GM20431 (cell line): ENCODE measurements around the gene PRIMPOL.
"Not testable (repeated sequence)": the region's sequence is repeated elsewhere in the genome, so short reads cannot be mapped to it uniquely, and the experiment has no call there.

Experiments
- in situ Hi-C: fragments of 300-500 bp; cut with MseI, MboI; formaldehyde crosslinking; loops from one replicate; pipeline ENCODE4 v1.15.0; 2020; ENCODE audit warnings: low sequenced_read_pairs; ENCODE audit not compliant: unreplicated experiment

Gene PRIMPOL, protein sequence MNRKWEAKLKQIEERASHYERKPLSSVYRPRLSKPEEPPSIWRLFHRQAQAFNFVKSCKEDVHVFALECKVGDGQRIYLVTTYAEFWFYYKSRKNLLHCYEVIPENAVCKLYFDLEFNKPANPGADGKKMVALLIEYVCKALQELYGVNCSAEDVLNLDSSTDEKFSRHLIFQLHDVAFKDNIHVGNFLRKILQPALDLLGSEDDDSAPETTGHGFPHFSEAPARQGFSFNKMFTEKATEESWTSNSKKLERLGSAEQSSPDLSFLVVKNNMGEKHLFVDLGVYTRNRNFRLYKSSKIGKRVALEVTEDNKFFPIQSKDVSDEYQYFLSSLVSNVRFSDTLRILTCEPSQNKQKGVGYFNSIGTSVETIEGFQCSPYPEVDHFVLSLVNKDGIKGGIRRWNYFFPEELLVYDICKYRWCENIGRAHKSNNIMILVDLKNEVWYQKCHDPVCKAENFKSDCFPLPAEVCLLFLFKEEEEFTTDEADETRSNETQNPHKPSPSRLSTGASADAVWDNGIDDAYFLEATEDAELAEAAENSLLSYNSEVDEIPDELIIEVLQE

DNA sequence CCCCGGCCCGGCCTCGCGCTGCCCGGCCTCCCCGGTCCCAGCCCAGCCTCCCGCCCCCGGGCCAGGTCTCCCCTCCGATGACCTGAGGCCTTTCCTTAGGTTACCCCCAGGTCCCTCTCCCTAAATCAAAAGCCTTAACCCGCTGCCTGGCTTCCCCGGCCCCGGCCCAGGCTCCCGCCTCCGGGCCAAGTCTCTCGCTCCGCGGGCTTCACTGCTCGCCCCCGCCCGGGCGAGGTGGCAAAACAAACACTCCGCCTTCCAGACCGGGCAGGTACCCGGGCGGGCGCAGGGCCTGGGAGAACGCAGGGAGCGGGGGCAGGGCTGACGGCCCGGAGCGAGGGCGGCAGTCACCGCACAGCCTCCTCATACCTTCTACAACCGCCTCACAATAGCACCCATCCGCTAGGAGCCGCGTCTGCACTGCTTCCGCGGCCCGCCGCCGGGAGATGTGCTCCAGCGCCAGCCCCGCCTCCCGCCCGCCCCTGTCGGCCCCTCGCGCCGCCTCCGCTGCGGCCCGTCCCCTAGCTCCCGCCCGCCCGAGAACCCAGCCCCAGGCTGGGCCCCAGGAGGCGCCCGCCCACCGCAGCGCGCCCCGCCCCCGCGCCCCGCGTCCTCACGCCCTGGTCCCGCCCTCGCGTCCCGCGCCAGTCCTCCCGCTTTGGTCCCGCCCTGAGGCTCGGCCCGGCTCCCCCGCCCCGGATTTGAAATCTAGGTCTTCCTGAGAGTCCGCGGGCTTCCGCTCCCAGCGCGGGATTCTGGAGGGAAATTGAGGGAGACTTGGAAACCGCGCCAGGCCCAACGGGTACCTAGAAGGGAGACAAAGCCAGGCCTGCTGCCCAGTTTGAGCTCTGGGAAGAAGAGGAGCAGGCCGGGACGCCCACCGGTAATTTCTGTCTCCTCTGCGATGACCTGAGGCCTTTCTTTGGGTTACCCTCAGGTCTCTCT lies at the start of gene PRIMPOL, which contains the start of gene CASP3:
PRIMPOL (plus strand) TSS at position 713 of the 945 bp plus-strand sequence. CDS start 7,403 bp downstream, outside the sequence.
CASP3 (minus strand) TSS at position 422 of the 945 bp plus-strand sequence. CDS start 10,994 bp downstream, outside the sequence.
- in situ Hi-C loops, result no loop called here

- in situ Hi-C loops, result not testable (repeated sequence)
These were observed 48.6 kb upstream of the PRIMPOL start for GRCh38 chr4:184600982-184601381.

DNA sequence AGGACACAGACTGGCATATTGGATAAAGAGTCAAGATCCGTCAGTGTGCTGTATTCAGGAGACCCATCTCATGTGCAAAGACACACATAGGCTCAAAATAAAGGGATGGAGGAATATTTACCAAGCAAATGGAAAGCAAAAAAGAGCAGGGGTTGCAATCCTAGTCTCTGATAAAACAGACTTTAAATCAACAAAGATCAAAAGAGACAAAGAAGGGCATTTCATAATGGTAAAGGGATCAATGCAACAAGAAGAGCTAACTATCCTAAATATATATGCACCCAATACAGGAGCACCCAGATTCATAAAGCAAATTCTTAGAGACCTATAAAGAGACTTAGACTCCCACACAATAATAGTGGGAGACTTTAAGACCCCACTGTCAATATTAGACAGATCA lies 46.7 kb upstream of the PRIMPOL start:
- in situ Hi-C loops, result not testable (repeated sequence)

GRCh38 chr4:184607429-184607828 lies 42.1 kb upstream of the PRIMPOL start:
- in situ Hi-C loops, result not testable (repeated sequence)

- in situ Hi-C loops, result no loop called here
These were observed 37.5 kb upstream of the PRIMPOL start for GRCh38 chr4:184612074-184612473.

DNA sequence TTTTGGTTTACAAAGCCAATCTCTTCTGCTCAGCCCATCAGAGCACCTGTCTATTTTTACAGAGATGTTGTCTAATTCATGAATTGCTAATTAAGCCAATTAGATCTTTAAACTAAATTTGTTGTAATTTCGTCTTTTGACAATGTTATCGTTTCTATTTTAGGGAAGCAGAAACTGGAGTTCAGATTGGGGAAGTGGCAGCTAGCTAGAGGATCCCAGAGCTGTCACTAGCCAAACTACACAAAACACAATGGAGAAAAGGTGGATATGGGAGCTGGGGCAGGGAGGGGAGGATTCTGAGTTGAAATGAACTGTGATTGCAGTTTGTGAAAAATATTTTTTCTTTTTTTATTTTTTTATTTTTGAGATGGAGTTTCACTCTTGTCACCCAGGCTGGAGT lies 36.1 kb upstream of the PRIMPOL start:
- in situ Hi-C loops, result no loop called here

GRCh38 chr4:184614509-184614908 lies 35.0 kb upstream of the PRIMPOL start:
- in situ Hi-C loops, result no loop called here

- in situ Hi-C loops, result not testable (repeated sequence)
These were observed 33.4 kb upstream of the PRIMPOL start for GRCh38 chr4:184616168-184616567.

DNA sequence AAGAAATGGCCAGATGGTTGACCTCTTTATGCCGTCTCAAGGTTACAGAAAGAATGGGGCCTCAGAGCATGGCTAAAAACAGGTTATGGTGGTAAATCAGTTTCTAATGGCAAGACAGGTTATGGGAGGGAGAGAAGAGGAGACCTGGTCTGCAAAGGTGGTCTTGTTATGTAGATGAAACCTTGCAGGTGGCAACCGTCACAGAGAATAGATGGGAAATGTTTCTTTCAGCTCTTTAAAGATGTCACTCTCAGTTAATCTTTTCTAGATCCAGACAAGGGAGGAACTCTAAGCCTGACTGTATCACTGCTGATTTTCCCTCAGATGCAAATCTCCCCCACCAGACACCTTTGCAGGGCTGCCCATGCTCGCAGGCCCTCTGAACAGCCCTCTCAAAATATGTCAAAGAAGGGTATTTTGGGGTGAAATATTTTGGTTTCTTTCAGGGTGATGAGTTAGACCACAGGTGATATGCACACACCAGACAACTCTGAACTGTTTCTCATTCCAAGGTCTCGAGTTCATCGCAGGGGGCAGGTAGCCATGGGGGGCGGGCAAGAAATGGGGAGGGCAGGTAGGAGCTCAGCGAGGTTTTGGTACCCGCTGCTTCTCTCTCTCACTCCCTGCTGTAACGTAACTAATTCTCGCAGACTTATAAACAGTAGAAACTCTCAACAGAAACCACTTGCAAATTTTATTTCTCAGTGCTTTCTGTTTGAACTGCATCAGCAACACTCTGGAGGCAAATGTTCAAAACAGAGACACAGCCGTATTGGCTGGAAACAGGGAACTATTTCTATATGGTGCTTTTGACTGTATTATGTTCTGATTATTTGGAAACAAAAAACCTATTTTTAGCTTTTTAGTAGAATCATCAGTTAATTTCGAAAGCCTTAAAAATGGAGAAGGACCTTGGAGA lies 32.6 kb upstream of the PRIMPOL start:
- in situ Hi-C loops, result no loop called here

DNA sequence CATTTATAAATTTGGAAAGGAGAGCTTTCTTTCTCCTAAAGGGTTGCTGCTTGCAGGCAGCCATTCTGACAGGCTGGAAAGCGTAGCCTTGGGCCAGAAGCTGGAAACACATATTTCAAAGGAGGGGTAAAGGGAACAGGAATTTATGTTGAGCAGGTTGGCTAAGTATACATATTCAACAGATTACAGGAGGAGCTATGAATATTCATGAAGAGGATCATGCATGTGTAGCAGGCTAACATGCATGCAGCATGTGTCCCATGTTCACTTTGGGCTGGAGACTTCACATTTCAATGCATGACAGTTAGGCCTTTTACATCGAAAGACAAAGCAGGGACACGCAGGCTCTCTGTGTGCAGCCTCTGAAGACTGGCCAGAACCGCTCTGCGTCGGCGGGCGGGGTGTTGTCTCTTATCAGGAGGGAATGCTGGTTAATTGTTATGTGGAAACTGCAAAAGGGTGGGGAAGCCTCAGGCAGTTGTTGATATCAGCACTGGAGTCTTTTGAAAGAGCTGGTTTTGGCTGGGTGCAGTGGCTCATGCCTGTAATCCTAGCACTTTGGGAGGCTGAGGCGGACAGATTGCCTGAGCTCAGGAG lies 31.8 kb upstream of the PRIMPOL start:
- in situ Hi-C loops, result no loop called here

DNA sequence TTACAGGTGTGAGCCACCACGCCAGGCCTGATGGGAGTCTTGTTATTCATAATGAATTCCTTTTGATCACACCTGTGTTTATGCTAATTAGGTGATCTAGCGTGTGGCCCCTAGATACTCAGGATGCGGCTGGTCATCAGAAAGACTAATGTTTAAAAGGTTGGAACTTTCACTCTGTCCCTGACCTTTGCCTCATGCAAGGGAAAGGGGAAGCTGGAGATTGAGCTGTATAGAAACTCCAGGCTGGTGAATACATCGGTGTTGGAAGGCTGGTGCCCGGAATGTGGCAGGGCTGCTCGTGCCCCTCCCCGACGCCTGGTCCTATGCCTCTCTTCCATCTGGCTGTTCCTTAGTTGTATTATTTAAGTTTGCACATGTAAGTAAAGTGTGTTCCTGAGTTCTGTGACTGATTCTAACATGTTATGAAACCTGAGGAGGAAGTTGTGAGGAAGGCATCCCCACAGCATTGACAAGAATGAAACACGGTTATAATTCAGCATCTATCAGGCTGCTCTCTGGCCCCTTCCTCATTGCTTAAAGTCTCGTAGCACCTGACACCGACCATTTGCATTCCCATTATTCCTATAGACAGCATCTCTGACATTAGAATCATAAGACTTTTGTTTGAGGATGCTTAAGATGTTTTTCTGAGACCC lies 29.2 kb upstream of the PRIMPOL start:
- in situ Hi-C loops, result no loop called here

DNA sequence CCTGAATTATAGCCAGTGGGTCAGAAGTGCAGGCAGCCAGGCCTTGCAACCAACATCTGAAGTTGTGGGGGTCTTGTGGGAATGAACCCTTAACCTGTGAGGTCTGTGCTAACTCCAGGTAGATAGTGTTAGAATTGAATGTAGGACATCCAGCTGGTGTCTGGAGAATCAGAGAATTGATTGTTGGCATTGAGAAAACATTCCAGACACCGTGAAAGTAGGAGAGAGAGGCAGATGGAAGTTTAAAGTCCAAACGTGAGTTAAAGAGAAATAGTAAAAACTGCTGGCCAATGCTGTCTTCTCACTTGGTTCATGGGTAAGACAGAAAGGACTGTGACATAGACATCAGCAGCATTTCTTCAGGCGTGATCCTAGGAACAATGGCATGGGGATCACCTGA lies 28.0 kb upstream of the PRIMPOL start:
- in situ Hi-C loops, result no loop called here

- in situ Hi-C loops, result not testable (repeated sequence)
These were observed 25.0 kb upstream of the PRIMPOL start for GRCh38 chr4:184624504-184624903.

DNA sequence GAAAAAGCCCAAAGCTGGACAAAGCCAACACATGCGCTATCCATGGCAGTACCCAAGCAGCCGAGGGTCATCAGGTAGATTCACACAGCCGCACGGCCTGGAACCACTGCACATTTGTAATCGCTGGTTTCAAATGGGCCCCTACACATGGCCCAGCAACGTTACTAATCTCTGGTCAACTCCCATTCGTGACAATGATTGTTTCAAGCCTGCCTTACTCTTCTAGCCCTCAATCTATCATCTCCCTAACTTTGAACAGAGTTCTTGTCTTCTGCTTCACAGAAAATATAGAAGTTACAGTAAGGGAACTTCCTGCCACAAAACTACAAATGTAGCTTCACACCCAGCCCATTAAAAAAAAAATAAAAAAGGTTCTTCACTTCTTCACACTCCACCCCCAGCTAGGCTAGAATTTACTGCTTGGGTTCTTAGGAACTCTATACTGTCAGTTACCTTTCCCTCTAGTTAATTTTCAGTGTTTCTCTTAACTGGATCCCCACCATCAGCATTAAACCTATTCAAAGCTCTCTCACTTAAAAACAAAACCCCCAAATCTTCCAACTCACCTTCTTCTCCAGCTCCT lies 24.5 kb upstream of the PRIMPOL start:
- in situ Hi-C loops, result no loop called here

DNA sequence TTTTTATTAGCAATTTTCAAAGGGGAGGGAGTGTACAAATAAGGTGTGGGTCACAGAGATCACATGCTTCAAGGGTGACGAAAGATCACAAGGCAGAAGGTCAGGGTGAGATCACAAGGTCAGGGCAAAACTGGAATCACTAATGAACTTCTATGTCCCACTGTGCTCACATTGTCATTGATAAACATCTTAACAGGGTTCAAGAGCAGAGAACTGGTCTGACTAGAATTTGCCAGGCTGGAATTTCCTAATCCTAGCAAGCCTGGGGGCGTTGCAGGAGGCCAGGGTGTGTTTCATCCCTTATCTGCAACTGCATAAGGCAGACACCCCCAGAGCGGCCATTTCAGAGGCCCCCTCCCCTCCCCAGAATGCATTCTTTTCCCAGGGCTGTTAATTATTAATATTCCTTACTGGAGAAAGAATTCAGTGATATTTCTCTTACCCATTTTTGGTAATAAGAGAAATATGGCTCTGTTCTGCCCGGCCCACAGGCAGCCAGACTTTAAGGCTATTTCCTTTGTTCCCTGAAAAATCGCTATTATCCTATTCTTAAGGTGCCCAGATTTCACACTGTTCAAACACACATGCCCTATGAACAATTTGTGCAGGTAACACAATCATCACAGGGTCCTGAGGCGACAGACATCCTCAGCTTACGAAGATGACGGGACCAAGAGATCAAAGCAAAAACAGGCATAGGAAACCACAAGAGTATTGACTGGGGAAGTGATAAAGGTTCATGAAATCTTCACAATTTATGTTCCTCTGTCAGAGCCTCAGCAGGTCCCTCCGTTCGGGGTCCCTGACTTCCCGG lies 23.5 kb upstream of the PRIMPOL start:
- in situ Hi-C loops, result not testable (repeated sequence)

DNA sequence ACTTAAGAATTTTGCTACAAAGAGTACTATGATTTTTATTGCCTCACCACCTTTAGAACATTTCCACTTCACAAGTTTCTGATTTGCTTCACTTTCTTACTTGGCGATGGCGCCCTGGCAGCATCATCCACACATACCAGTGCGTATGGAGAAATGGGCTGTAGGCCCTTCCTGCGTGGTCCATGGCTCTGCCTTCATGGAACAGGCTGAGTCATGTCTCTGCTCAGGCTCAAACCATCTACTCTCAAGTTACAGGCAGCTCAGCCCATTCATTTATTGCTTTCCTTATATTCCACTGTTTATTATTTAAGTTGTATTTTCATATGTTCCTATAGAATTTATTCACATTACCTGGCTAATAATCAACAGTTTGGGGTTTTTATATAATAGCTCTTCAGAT lies 21.4 kb upstream of the PRIMPOL start:
- in situ Hi-C loops, result no loop called here

DNA sequence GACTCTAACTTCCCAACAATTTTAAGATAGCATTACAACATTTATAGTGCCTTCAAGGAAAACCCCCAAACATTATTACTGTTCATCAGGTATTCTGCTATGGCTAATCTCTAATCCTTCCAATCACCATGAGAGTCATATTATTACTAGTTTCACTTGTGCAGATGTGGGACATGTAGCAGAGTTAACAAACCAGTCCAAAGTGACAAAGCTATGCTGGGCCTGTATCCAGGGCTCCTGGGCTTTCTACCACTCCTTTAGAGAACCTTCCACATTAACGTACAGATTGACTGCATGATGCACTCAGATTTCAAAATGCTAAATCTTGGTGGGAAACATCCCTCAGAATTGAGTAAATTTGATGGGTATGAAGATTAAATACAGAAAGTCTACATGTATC lies 16.7 kb upstream of the PRIMPOL start:
- in situ Hi-C loops, result no loop called here
